ENCODE results near the gene TANK. TPM values are rescaled to one million over a fixed set of nuclear protein-coding genes. Genes with fewer than 3 reads are reported as not detected.
A peak's percentile ranks its signal among the peaks of the same experiment; 100 is the strongest.

TANK gene
- total and polyA plus RNA-seq, 2 of the 13 experiments (the other 11 are each of a cell fraction or from before 2014, with no cell fraction given) = 66.9 to 96.1 TPM

DNA sequence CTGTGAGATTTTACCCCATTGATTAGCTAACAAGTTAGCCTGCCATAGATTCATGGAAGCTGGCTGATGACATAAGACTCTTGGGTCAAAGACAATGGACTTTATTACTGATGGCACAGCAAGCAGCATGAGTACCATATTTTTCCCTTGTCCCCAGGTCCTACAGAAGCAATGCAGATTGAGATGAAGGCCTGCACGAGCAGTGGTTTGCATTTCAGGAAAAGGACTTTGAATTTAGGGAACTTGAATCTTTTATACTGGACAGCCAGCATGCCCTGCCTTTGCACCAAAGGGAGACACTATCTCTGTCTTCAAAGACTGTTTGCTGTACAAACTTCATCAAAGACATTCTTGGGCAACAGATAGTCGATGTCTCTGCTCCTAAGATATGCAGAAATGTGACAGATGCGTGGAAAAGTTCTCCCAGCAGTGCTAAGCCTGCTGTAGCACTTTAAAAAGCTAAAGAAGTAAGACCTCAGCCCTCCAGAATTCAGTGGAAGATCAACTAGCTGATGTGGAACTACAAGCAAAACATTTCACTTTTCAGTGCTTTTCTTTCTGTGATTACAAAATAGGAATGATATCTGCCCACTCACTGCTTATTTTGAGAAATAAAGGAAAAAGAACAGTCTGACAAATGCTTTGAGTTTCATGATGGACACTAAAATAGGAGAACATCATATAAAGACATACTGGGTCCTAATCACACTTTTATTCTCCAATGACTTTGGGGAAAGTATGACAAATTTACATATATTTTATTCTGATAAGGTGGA is 44.4 kb upstream of the TANK start (continued):
- TF ChIP-seq, protein P1, sequence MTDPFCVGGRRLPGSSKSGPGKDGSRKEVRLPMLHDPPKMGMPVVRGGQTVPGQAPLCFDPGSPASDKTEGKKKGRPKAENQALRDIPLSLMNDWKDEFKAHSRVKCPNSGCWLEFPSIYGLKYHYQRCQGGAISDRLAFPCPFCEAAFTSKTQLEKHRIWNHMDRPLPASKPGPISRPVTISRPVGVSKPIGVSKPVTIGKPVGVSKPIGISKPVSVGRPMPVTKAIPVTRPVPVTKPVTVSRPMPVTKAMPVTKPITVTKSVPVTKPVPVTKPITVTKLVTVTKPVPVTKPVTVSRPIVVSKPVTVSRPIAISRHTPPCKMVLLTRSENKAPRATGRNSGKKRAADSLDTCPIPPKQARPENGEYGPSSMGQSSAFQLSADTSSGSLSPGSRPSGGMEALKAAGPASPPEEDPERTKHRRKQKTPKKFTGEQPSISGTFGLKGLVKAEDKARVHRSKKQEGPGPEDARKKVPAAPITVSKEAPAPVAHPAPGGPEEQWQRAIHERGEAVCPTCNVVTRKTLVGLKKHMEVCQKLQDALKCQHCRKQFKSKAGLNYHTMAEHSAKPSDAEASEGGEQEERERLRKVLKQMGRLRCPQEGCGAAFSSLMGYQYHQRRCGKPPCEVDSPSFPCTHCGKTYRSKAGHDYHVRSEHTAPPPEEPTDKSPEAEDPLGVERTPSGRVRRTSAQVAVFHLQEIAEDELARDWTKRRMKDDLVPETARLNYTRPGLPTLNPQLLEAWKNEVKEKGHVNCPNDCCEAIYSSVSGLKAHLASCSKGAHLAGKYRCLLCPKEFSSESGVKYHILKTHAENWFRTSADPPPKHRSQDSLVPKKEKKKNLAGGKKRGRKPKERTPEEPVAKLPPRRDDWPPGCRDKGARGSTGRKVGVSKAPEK (CRISPR knock-in tag; IDR thresholded peaks at IDR 0.05; ENCODE audit: borderline replicate concordance) = no peak
- peak; percentile 39; the same call in 1 of the 2 replicates for TF ChIP-seq ZNF772 (CRISPR knock-in tag; IDR thresholded peaks at IDR 0.05)
- no peak for TF ChIP-seq ZNF747 (CRISPR knock-in tag; IDR thresholded peaks at IDR 0.05; ENCODE audit: borderline replicate concordance)
- no peak for TF ChIP-seq AKAP8 (CRISPR knock-in tag; IDR thresholded peaks at IDR 0.05)
- no peak for TF ChIP-seq ZNF256 (CRISPR knock-in tag; conservative IDR thresholded peaks at IDR 0.05)
- TF ChIP-seq, protein P2, sequence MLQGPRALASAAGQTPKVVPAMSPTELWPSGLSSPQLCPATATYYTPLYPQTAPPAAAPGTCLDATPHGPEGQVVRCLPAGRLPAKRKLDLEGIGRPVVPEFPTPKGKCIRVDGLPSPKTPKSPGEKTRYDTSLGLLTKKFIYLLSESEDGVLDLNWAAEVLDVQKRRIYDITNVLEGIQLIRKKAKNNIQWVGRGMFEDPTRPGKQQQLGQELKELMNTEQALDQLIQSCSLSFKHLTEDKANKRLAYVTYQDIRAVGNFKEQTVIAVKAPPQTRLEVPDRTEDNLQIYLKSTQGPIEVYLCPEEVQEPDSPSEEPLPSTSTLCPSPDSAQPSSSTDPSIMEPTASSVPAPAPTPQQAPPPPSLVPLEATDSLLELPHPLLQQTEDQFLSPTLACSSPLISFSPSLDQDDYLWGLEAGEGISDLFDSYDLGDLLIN (CRISPR knock-in tag; IDR thresholded peaks at IDR 0.05; ENCODE audit: borderline replicate concordance) = no peak
- TF ChIP-seq FOXC1 (CRISPR knock-in tag; IDR thresholded peaks at IDR 0.05; ENCODE audit: borderline replicate concordance) = no peak
- TF ChIP-seq, protein P3, sequence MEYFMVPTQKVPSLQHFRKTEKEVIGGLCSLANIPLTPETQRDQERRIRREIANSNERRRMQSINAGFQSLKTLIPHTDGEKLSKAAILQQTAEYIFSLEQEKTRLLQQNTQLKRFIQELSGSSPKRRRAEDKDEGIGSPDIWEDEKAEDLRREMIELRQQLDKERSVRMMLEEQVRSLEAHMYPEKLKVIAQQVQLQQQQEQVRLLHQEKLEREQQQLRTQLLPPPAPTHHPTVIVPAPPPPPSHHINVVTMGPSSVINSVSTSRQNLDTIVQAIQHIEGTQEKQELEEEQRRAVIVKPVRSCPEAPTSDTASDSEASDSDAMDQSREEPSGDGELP (IDR thresholded peaks at IDR 0.05; ENCODE audit: borderline replicate concordance, low read depth) = no peak
- no peak for TF ChIP-seq PRMT3 (CRISPR knock-in tag; IDR thresholded peaks at IDR 0.05; ENCODE audit: borderline replicate concordance, low read depth)
- no peak for TF ChIP-seq BRD4 (CRISPR knock-in tag; IDR thresholded peaks at IDR 0.05)
- TF ChIP-seq ZFP62 (CRISPR knock-in tag; IDR thresholded peaks at IDR 0.05) = no peak
- TF ChIP-seq, protein P4, sequence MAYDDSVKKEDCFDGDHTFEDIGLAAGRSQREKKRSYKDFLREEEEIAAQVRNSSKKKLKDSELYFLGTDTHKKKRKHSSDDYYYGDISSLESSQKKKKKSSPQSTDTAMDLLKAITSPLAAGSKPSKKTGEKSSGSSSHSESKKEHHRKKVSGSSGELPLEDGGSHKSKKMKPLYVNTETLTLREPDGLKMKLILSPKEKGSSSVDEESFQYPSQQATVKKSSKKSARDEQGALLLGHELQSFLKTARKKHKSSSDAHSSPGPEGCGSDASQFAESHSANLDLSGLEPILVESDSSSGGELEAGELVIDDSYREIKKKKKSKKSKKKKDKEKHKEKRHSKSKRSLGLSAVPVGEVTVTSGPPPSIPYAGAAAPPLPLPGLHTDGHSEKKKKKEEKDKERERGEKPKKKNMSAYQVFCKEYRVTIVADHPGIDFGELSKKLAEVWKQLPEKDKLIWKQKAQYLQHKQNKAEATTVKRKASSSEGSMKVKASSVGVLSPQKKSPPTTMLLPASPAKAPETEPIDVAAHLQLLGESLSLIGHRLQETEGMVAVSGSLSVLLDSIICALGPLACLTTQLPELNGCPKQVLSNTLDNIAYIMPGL (CRISPR knock-in tag; IDR thresholded peaks at IDR 0.05; ENCODE audit: borderline replicate concordance in 1 of 2, low read depth in 1 of 2) = no peak; a peak in 1 of 4 replicates
- no peak for TF ChIP-seq ZNF775 (CRISPR knock-in tag; IDR thresholded peaks at IDR 0.05; ENCODE audit: borderline replicate concordance)
- no peak for TF ChIP-seq SRSF9 (IDR thresholded peaks at IDR 0.05; ENCODE audit: borderline replicate concordance, insufficient read depth, low read depth, low read length, poor library complexity, severe bottlenecking)
- TF ChIP-seq SYNCRIP (IDR thresholded peaks at IDR 0.05; ENCODE audit: insufficient read depth, low read depth, low read length) = no peak
- no peak for TF ChIP-seq CHD4 (IDR thresholded peaks at IDR 0.05; ENCODE audit: borderline replicate concordance, low read length)
- TF ChIP-seq, protein P5, sequence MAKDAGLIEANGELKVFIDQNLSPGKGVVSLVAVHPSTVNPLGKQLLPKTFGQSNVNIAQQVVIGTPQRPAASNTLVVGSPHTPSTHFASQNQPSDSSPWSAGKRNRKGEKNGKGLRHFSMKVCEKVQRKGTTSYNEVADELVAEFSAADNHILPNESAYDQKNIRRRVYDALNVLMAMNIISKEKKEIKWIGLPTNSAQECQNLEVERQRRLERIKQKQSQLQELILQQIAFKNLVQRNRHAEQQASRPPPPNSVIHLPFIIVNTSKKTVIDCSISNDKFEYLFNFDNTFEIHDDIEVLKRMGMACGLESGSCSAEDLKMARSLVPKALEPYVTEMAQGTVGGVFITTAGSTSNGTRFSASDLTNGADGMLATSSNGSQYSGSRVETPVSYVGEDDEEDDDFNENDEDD (CRISPR knock-in tag; IDR thresholded peaks at IDR 0.05; ENCODE audit: borderline replicate concordance) = no peak

Data from HepG2 (cell line).